Activated CD8-positive, alpha-beta T cell treated with anti-CD3 and anti-CD28 coated beads, Interleukin-2, amount 10 ng/mL, durations not matched to agents 7 days and 5 days (primary cell): Measurements from ENCODE around the gene WEE2. TPM values are rescaled to one million over a fixed set of nuclear protein-coding genes. Genes with fewer than 3 reads are reported as not detected.

Experiments used
- ATAC-seq: fragments of 150-1000 bp; cut with Tn5 transposase; one replicate; pipeline ENCODE4 v1.10.0; 2021; ENCODE audit warnings: moderate library complexity
- CTCF ChIA-PET: fragments of 350-600 bp; sonication (Branson Sonifier 250); formaldehyde crosslinking; loops from one replicate; lab custom pipeline; 2021; ENCODE audit warnings: antibody characterized with exemption; lab: Charles Lee
- POLR2A ChIA-PET: fragments of 350-600 bp; sonication (Branson Sonifier 250); formaldehyde crosslinking; loops from one replicate; lab custom pipeline; 2021; ENCODE audit warnings: antibody characterized with exemption; lab: Charles Lee
- DNase-seq: peaks from one replicate; pipeline ENCODE4 v3.0.0-alpha.2; 2020
- H3K27ac Mint-ChIP-seq: one replicate; pipeline ENCODE4 v1.8.0; 2021; ENCODE audit warnings: mild to moderate bottlenecking, mixed read lengths
- H3K27me3 Mint-ChIP-seq: one replicate; pipeline ENCODE4 v1.8.0; 2021; ENCODE audit warnings: low read depth, mixed read lengths
- H3K36me3 Mint-ChIP-seq: one replicate; pipeline ENCODE4 v1.8.0; 2021; ENCODE audit warnings: low read depth, mixed read lengths
- H3K4me1 Mint-ChIP-seq: one replicate; pipeline ENCODE4 v1.8.0; 2021; ENCODE audit warnings: low read depth, mixed read lengths
- H3K4me3 Mint-ChIP-seq: one replicate; pipeline ENCODE4 v1.8.0; 2021; ENCODE audit warnings: mild to moderate bottlenecking, mixed read lengths
- H3K9me3 Mint-ChIP-seq: one replicate; pipeline ENCODE4 v1.8.0; 2022; ENCODE audit warnings: mixed read lengths; ENCODE audit not compliant: insufficient read depth
- total RNA-seq, 2 experiments: library from RNA; stranded (reverse); gene quantifications; one replicate each; pipeline ENCODE4 v1.2.3, GENCODE V29; 2021

WEE2 gene
- total RNA-seq, 2 experiments from 2014 or later, result not detected

GRCh38 chr7:141701489-141702046, 6.6 kb upstream of the WEE2 start:
- Mint-ChIP-seq H3K4me1 (peaks cover 34% of the 10 kb centered on the region), H3K36me3 (peaks cover 9% of the 10 kb centered on the region), H3K27me3 (peaks cover 20% of the 10 kb centered on the region), H3K9me3 (no peaks in the 10 kb centered on the region), H3K27ac (peak overlapping the region; percentile 84), H3K4me3 (peak overlapping the region; percentile 81)
- POLR2A ChIA-PET, result interaction anchor here (0.5 to 3.7 kb wide), 16 partner anchors 10 to 361 kb away, joined by 3 to 40 read pairs (median 3); partner anchors contain the start of genes AGK and SSBP1
- peak; percentile 86 for DNase-seq
- peak; percentile 90 for ATAC-seq
- CTCF ChIA-PET, result interaction anchor here (1.0 to 6.5 kb wide), 6 partner anchors 13 to 47 kb away, joined by 3 to 45 read pairs (median 5); partner anchors contain the start of gene SSBP1

- ChIA-PET POLR2A (interaction anchor here (0.7 to 3.7 kb wide), 6 partner anchors 9 to 36 kb away, joined by 3 to 40 read pairs (median 4); partner anchors contain the start of gene SSBP1), CTCF (interaction anchor here (1.0 to 6.5 kb wide), 5 partner anchors 12 to 84 kb away, joined by 3 to 45 read pairs (median 5); partner anchors contain the start of gene SSBP1)
- H3K27me3 Mint-ChIP-seq, result peaks cover 24% of the 10 kb centered on the region
- peak within 1 kb of the TSS; percentile 81 for H3K4me3 Mint-ChIP-seq
- no peaks in the 10 kb centered on the region for H3K9me3 Mint-ChIP-seq
- peak; percentile 80 for ATAC-seq
- peak within 1 kb of the TSS; percentile 84 for H3K27ac Mint-ChIP-seq
- peaks cover 33% of the 10 kb centered on the region for H3K4me1 Mint-ChIP-seq
- DNase-seq, result peak; percentile 47
- peaks cover 9% of the 10 kb centered on the region for H3K36me3 Mint-ChIP-seq
Measured at GRCh38 chr7:141702047-141702567, 6.0 kb upstream of the WEE2 start, which contains the start of gene DENND11. DENND11 (minus strand) TSS chr7:141702166; CDS start chr7:141702153, 13 bp downstream.

GRCh38 chr7:141702892-141703291, 5.3 kb upstream of the WEE2 start:
- H3K27ac Mint-ChIP-seq, result no peak overlapping the region
- DNase-seq (no peak), ATAC-seq (no peak)
- H3K9me3 Mint-ChIP-seq, result no peaks in the 10 kb centered on the region
- H3K27me3 Mint-ChIP-seq, result peaks cover 24% of the 10 kb centered on the region
- POLR2A ChIA-PET, result interaction anchor here (0.7 to 3.7 kb wide), 2 partner anchors 8 to 35 kb away, joined by 3 to 40 read pairs; partner anchors contain the start of gene SSBP1
- H3K36me3 Mint-ChIP-seq, result peaks cover 9% of the 10 kb centered on the region
- H3K4me3 Mint-ChIP-seq, result peak overlapping the region; percentile 32
- peaks cover 33% of the 10 kb centered on the region for H3K4me1 Mint-ChIP-seq
- CTCF ChIA-PET, result interaction anchor here (0.9 to 6.5 kb wide), 5 partner anchors 28 to 83 kb away, joined by 3 to 45 read pairs (median 5); partner anchors contain the start of gene SSBP1

GRCh38 chr7:141704112-141704511, 4.0 kb upstream of the WEE2 start:
- CTCF ChIA-PET, result interaction anchor here (1.8 kb wide), 1 partner anchor 49 kb away, joined by 6 read pairs; no protein-coding TSS in a partner anchor
- H3K9me3 Mint-ChIP-seq, result no peaks in the 10 kb centered on the region
- H3K4me1 Mint-ChIP-seq, result peaks cover 21% of the 10 kb centered on the region
- ATAC-seq, result no peak
- H3K27ac Mint-ChIP-seq, result no peak overlapping the region
- peaks cover 9% of the 10 kb centered on the region for H3K36me3 Mint-ChIP-seq
- peaks cover 24% of the 10 kb centered on the region for H3K27me3 Mint-ChIP-seq
- POLR2A ChIA-PET, result no interaction called here
- DNase-seq, result no peak
- H3K4me3 Mint-ChIP-seq, result no peak overlapping the region

- no peaks in the 10 kb centered on the region for H3K9me3 Mint-ChIP-seq
- POLR2A ChIA-PET, result no interaction called here
- peaks cover 17% of the 10 kb centered on the region for H3K4me1 Mint-ChIP-seq
Measured at GRCh38 chr7:141704741-141705140, 3.4 kb upstream of the WEE2 start.

GRCh38 chr7:141706239-141707064, 1.7 kb upstream of the WEE2 start:
- Mint-ChIP-seq H3K27ac (no peak overlapping the region), H3K4me3 (no peak overlapping the region), H3K36me3 (no peaks in the 10 kb centered on the region), H3K4me1 (peaks cover 7% of the 10 kb centered on the region), H3K27me3 (peaks cover 22% of the 10 kb centered on the region), H3K9me3 (no peaks in the 10 kb centered on the region)
- ChIA-PET CTCF (no interaction called here), POLR2A (interaction anchor here (1.0 kb wide), 1 partner anchor 52 kb away, joined by 3 read pairs; no protein-coding TSS in a partner anchor)
- no peak for DNase-seq
- ATAC-seq, result no peak

More at GRCh38 chr7:141704741-141705140, 3.4 kb upstream of the WEE2 start:
- Mint-ChIP-seq H3K27me3 (peaks cover 24% of the 10 kb centered on the region), H3K36me3 (peaks cover 7% of the 10 kb centered on the region), H3K27ac (no peak overlapping the region), H3K4me3 (no peak overlapping the region)
- ATAC-seq (no peak), DNase-seq (no peak)
- CTCF ChIA-PET, result interaction anchor here (1.4 to 1.8 kb wide), 2 partner anchors 34 to 50 kb away, joined by 5 to 6 read pairs; partner anchors contain the start of gene SSBP1

GRCh38 chr7:141709318-141709717, 1.2 kb downstream of the WEE2 start:
- no peak overlapping the region for H3K27ac Mint-ChIP-seq
- no peaks in the 10 kb centered on the region for H3K9me3 Mint-ChIP-seq
- peaks cover 7% of the 10 kb centered on the region for H3K4me1 Mint-ChIP-seq
- no peak for ATAC-seq
- no peak overlapping the region for H3K4me3 Mint-ChIP-seq
- ChIA-PET POLR2A (no interaction called here), CTCF (interaction anchor here (1.0 to 3.4 kb wide), 5 partner anchors 20 to 76 kb away, joined by 3 to 17 read pairs (median 7); partner anchors contain the start of gene SSBP1)
- no peaks in the 10 kb centered on the region for H3K36me3 Mint-ChIP-seq
- no peak for DNase-seq
- peaks cover 12% of the 10 kb centered on the region for H3K27me3 Mint-ChIP-seq

- Mint-ChIP-seq H3K27me3 (peaks cover 10% of the 10 kb centered on the region), H3K9me3 (no peaks in the 10 kb centered on the region), H3K4me3 (no peak overlapping the region), H3K36me3 (no peaks in the 10 kb centered on the region), H3K27ac (no peak overlapping the region), H3K4me1 (peaks cover 7% of the 10 kb centered on the region)
- no peak for ATAC-seq
- DNase-seq, result no peak
- ChIA-PET POLR2A (no interaction called here), CTCF (interaction anchor here (1.0 to 3.4 kb wide), 6 partner anchors 20 to 76 kb away, joined by 3 to 17 read pairs (median 6); partner anchors contain the start of gene SSBP1)
Measured at GRCh38 chr7:141709749-141710148, 1.6 kb downstream of the WEE2 start.

GRCh38 chr7:141710301-141710700, 2.1 kb downstream of the WEE2 start:
- H3K27me3 Mint-ChIP-seq, result peaks cover 9% of the 10 kb centered on the region
- no peak overlapping the region for H3K27ac Mint-ChIP-seq
- H3K4me1 Mint-ChIP-seq, result peaks cover 7% of the 10 kb centered on the region
- ATAC-seq, result no peak
- ChIA-PET CTCF (interaction anchor here (1.7 to 3.4 kb wide), 3 partner anchors 28 to 56 kb away, joined by 4 to 17 read pairs (median 16); partner anchors contain the start of gene SSBP1), POLR2A (no interaction called here)
- DNase-seq, result no peak
- no peaks in the 10 kb centered on the region for H3K36me3 Mint-ChIP-seq
- H3K4me3 Mint-ChIP-seq, result no peak overlapping the region
- H3K9me3 Mint-ChIP-seq, result no peaks in the 10 kb centered on the region

GRCh38 chr7:141712603-141713255, 4.6 kb downstream of the WEE2 start:
- H3K9me3 Mint-ChIP-seq, result no peaks in the 10 kb centered on the region
- H3K27ac Mint-ChIP-seq, result no peak overlapping the region
- no peak overlapping the region for H3K4me3 Mint-ChIP-seq
- H3K36me3 Mint-ChIP-seq, result no peaks in the 10 kb centered on the region
- ChIA-PET CTCF (interaction anchor here (1.8 kb wide), 1 partner anchor 58 kb away, joined by 6 read pairs; no protein-coding TSS in a partner anchor), POLR2A (no interaction called here)
- peaks cover 7% of the 10 kb centered on the region for H3K4me1 Mint-ChIP-seq
- ATAC-seq (no peak), DNase-seq (no peak)
- no peaks in the 10 kb centered on the region for H3K27me3 Mint-ChIP-seq
